Gastrocnemius medialis (tissue), 4 donors: ENCODE data around the gene NRF1. TPM values are rescaled to one million over a fixed set of nuclear protein-coding genes. Genes with fewer than 3 reads are reported as not detected.
"Not testable (repeated sequence)": the region's sequence is repeated elsewhere in the genome, so short reads cannot be mapped to it uniquely, and the experiment has no call there.

Source experiments
- ATAC-seq, 2 donors: fragments of 150-250 bp; one replicate each; pipeline ENCODE4 v1.9.1; 2016
- DNase-seq, 2 donors: peaks; one replicate each; pipeline ENCODE4 v3.0.0-alpha.2; 2019
- H3K27ac ChIP-seq, 4 donors: fragments of 200-600 bp; sonication (generic); 1 replicate in 1 of 4; 2 replicates in 3 of 4; pipeline ENCODE4 v1.5.1; 2016 to 2018; ENCODE audit warnings: mild to moderate bottlenecking in 2 of 4, moderate library complexity in 1 of 4
- H3K27me3 ChIP-seq, 3 donors: fragments of 200-600 bp; sonication (generic) in 2 of 3; 1 replicate in 1 of 3; 2 replicates in 2 of 3; pipeline versions ENCODE4 v1.5.1 to v1.6.0; 2016 to 2019; ENCODE audit warnings: mild to moderate bottlenecking in 1 of 3, moderate library complexity in 1 of 3
- H3K36me3 ChIP-seq, 2 donors: fragments of 200-600 bp; sonication (generic) in 1 of 2; one replicate each; pipeline ENCODE4 v1.5.1; 2017 to 2018
- H3K4me1 ChIP-seq, 2 donors: fragments of 200-600 bp; sonication (generic) in 1 of 2; one replicate each; pipeline ENCODE4 v1.5.1; 2016 to 2017; ENCODE audit warnings: mild to moderate bottlenecking in 2 of 2
- H3K4me3 ChIP-seq, 4 donors: fragments of 200-600 bp; sonication (generic) in 3 of 4; 1 replicate in 1 of 4; 2 replicates in 3 of 4; pipeline ENCODE4 v1.5.1; 2016 to 2019; ENCODE audit warnings: mild to moderate bottlenecking in 2 of 4
- H3K9me3 ChIP-seq, 3 donors: fragments of 200-600 bp; sonication (generic) in 2 of 3; 1 replicate in 1 of 3; 2 replicates in 2 of 3; pipeline ENCODE4 v1.5.1; 2016 to 2019
- POLR2A ChIP-seq, 2 donors: fragments of 450-650 bp; IDR thresholded peaks; one replicate each; pipeline ENCODE4 v1.6.1; 2017; ENCODE audit warnings: antibody characterized with exemption in 2 of 2, mild to moderate bottlenecking in 2 of 2, moderate library complexity in 2 of 2
- in situ Hi-C, 4 donors: fragments of 200-750 bp; cut with MboI; loops; one replicate each; pipeline versions ENCODE4 v1.15.0 to v1.8.0; 2017; ENCODE audit warnings: low sequenced_read_pairs in 4 of 4
- intact Hi-C: fragments of 100-400 bp; cut with DNase I; formaldehyde crosslinking; loops from one replicate; pipeline ENCODE4 v1.15.1; 2023; ENCODE audit warnings: low total_unique reads
- total RNA-seq, 4 donors: library from RNA; depleted of rRNA; stranded (reverse); fragments of >200 nt; gene quantifications; one replicate each; pipeline versions ENCODE4 v1.1.0 to v1.2.3, GENCODE V29; 2016
- TF ChIP-seq, protein P1 (sequence below), 5 experiments: fragments of 450-650 bp in 3 of 5; fragments of 200-600 bp in 2 of 5; sonication (generic) in 2 of 5; IDR thresholded peaks in 4 of 5; conservative IDR thresholded peaks in 1 of 5; 1 replicate in 4 of 5; 2 replicates in 1 of 5; pipeline ENCODE4 v1.5.1; 2016 to 2019; ENCODE audit warnings: antibody characterized with exemption in 5 of 5, mild to moderate bottlenecking in 3 of 5, moderate library complexity in 3 of 5

NRF1 gene
- total RNA-seq, 4 donors from 2014 or later, result 11.3 to 26.3 (median 18.0) TPM

- intact Hi-C loops, result no loop called here
- Histone ChIP-seq H3K4me3 (no peak overlapping the region), H3K27ac (no peak overlapping the region), H3K36me3 (no peaks in the 10 kb centered on the region), H3K9me3 (no peaks in the 10 kb centered on the region), H3K4me1 (peaks cover 0 to 8% of the 10 kb centered on the region in 2 donors), H3K27me3 (no peaks in the 10 kb centered on the region)
- TF ChIP-seq POLR2A (IDR thresholded peaks at IDR 0.05), result no peak
- TF ChIP-seq, protein P1, sequence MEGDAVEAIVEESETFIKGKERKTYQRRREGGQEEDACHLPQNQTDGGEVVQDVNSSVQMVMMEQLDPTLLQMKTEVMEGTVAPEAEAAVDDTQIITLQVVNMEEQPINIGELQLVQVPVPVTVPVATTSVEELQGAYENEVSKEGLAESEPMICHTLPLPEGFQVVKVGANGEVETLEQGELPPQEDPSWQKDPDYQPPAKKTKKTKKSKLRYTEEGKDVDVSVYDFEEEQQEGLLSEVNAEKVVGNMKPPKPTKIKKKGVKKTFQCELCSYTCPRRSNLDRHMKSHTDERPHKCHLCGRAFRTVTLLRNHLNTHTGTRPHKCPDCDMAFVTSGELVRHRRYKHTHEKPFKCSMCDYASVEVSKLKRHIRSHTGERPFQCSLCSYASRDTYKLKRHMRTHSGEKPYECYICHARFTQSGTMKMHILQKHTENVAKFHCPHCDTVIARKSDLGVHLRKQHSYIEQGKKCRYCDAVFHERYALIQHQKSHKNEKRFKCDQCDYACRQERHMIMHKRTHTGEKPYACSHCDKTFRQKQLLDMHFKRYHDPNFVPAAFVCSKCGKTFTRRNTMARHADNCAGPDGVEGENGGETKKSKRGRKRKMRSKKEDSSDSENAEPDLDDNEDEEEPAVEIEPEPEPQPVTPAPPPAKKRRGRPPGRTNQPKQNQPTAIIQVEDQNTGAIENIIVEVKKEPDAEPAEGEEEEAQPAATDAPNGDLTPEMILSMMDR (IDR thresholded peaks at IDR 0.05 in 4 of 5, conservative IDR thresholded peaks at IDR 0.05 in 1 of 5), result no peak
- DNase-seq (no peak), ATAC-seq (no peak)
- in situ Hi-C loops, result no loop called here
Observed at GRCh38 chr7:129576138-129576537, 35.4 kb upstream of the NRF1 start.

DNA sequence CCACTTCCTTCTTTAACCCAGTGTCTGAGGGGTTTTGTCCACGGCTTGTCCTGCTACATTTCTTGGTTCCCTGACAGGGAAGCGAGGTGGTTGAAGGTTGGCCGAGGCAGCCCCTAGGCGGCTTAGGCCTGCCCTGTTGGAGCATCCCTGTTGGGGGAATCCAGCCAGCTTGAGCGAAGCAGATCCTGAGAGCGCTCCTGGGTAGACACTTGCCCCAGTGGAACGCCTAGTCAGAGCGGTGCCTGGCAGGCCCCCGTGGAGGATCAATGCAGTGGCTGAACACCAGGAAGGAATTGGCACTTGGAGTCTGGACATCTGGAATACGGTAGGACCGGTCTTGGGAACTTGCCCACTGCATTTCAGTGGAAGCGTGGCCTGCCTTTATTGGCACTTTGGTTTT is 32.7 kb upstream of the NRF1 start:
- in situ Hi-C loops (no loop called here), intact Hi-C loops (no loop called here)
- Histone ChIP-seq H3K27me3 (no peaks in the 10 kb centered on the region), H3K4me1 (peaks cover 0 to 8% of the 10 kb centered on the region in 2 donors), H3K4me3 (no peak overlapping the region), H3K9me3 (no peaks in the 10 kb centered on the region), H3K36me3 (no peaks in the 10 kb centered on the region), H3K27ac (no peak overlapping the region)
- ATAC-seq, result no peak
- no peak for DNase-seq
- no peak for TF ChIP-seq POLR2A (IDR thresholded peaks at IDR 0.05)
- TF ChIP-seq, protein P1 (IDR thresholded peaks at IDR 0.05 in 4 of 5, conservative IDR thresholded peaks at IDR 0.05 in 1 of 5), result no peak

- H3K36me3 ChIP-seq, H3K4me1 ChIP-seq, H3K9me3 ChIP-seq, H3K27me3 ChIP-seq, ATAC-seq, DNase-seq, H3K4me3 ChIP-seq, H3K27ac ChIP-seq, in situ Hi-C loops: not testable (repeated sequence)
- intact Hi-C loops, result loop anchor here (10.0 kb wide), 1 partner anchor 49 kb away; no protein-coding TSS in a partner anchor
Observed at GRCh38 chr7:129586179-129586578, 25.3 kb upstream of the NRF1 start.

DNA sequence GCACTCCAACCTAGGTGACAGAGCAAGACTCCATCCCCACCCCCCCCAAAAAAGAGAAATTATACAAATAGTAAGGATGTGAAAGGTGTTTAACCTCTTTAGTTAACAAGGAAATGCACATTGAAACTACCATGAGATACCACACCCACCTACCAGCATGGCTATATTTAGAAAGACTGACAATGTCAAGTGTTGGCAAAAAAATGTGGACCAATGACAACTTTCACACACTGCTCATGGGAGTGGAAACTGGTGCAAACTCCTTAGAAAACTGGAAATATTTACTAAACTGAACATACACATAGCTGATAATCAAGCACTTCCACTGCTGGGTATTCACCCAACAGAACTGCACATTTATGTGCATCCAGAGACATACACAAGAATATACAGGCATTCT is 23.3 kb upstream of the NRF1 start:
- Histone ChIP-seq H3K27me3 (no peaks in the 10 kb centered on the region), H3K36me3 (no peaks in the 10 kb centered on the region), H3K27ac (no peak overlapping the region), H3K4me1 (no peaks in the 10 kb centered on the region), H3K4me3 (no peak overlapping the region), H3K9me3 (no peaks in the 10 kb centered on the region)
- DNase-seq, result no peak
- no peak for TF ChIP-seq POLR2A (IDR thresholded peaks at IDR 0.05)
- in situ Hi-C loops, result no loop called here
- intact Hi-C loops, result loop anchor here (10.0 kb wide), 1 partner anchor 47 kb away; no protein-coding TSS in a partner anchor
- no peak for ATAC-seq

GRCh38 chr7:129591868-129592267 is 19.7 kb upstream of the NRF1 start:
- Histone ChIP-seq H3K9me3 (no peaks in the 10 kb centered on the region), H3K27me3 (no peaks in the 10 kb centered on the region), H3K27ac (no peak overlapping the region), H3K4me3 (no peak overlapping the region), H3K36me3 (no peaks in the 10 kb centered on the region), H3K4me1 (no peaks in the 10 kb centered on the region)
- DNase-seq (no peak), ATAC-seq (no peak)
- in situ Hi-C loops, result no loop called here
- intact Hi-C loops, result no loop called here
- TF ChIP-seq, protein P1 (IDR thresholded peaks at IDR 0.05 in 4 of 5, conservative IDR thresholded peaks at IDR 0.05 in 1 of 5), result no peak
- no peak for TF ChIP-seq POLR2A (IDR thresholded peaks at IDR 0.05)

GRCh38 chr7:129596386-129596785 is 15.1 kb upstream of the NRF1 start:
- in situ Hi-C loops, ATAC-seq, H3K27me3 ChIP-seq, DNase-seq, H3K36me3 ChIP-seq, H3K4me3 ChIP-seq, intact Hi-C loops, H3K9me3 ChIP-seq, H3K27ac ChIP-seq, H3K4me1 ChIP-seq: not testable (repeated sequence)
